ENCODE measurements around the gene UNC5A.
"Not testable (repeated sequence)": the region's sequence is repeated elsewhere in the genome, so short reads cannot be mapped to it uniquely, and the experiment has no call there.

The UNC5A gene

DNA sequence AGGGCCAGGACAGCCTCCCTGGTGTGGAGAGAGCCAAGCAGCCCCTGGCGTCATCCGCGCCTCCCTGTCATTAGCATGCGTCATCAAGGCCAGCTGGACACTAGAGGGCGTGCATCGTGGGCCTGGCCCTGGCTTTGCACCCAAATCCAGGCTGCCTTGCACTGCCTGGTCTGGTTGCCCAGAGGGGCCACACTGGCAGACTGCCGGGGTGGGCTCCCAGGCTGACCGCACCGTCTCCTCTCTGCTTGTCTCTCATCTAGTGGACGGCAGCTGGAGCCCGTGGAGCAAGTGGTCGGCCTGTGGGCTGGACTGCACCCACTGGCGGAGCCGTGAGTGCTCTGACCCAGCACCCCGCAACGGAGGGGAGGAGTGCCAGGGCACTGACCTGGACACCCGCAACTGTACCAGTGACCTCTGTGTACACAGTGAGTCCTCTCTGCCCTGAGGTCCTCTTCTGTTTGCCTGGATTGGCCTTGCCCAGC is 59.8 kb downstream of the UNC5A start:
- WGBS: 63% methylated on average over 17 of the region's 17 CpGs
- no peak overlapping the region for H4K8ac ChIP-seq (ENCODE audit: low read length)
- H3K4me1 ChIP-seq (ENCODE audit: control insufficient read depth, insufficient read depth, low read depth, low read length): peaks cover 11% of the 10 kb centered on the region
- no peak overlapping the region for H2BK120ac ChIP-seq (ENCODE audit: low read depth, low read length)
- no peak overlapping the region for H2AK5ac ChIP-seq (ENCODE audit: low read length, severe bottlenecking)
- no peak overlapping the region for H3K4me2 ChIP-seq (ENCODE audit: low read length, poor library complexity, severe bottlenecking)
- no peak overlapping the region for H3K23ac ChIP-seq (ENCODE audit: low read length in 2 of 2)
- no peak overlapping the region for H3K4ac ChIP-seq (ENCODE audit: low read depth in 1 of 2, low read length in 2 of 2)
- H2BK15ac ChIP-seq (ENCODE audit: low read depth, poor library complexity, severe bottlenecking): no peak overlapping the region
- no peak overlapping the region for H3K18ac ChIP-seq (ENCODE audit: low read depth in 1 of 2, low read length in 2 of 2)
- H3K79me1 ChIP-seq (replicated peaks; ENCODE audit: low read length, poor library complexity, severe bottlenecking): no peaks in the 10 kb centered on the region
- no peak overlapping the region for H2AFZ ChIP-seq (ENCODE audit: low read depth, low read length)
- no peak overlapping the region for H2BK12ac ChIP-seq (ENCODE audit: low read length in 2 of 2)
- DNase-seq: peak; percentile 48
- no peak overlapping the region for H3K9ac ChIP-seq (ENCODE audit: low read length)
- H3K4me3 ChIP-seq (ENCODE audit: insufficient read depth in 1 of 2, low read depth in 1 of 2, low read length in 2 of 2): no peak overlapping the region
- no peaks in the 10 kb centered on the region for H3K9me3 ChIP-seq (ENCODE audit: control insufficient read depth, low read length)
- H4K91ac ChIP-seq (ENCODE audit: low read length): no peak overlapping the region
- H2BK5ac ChIP-seq (ENCODE audit: low read depth, low read length, poor library complexity, severe bottlenecking): no peak overlapping the region
- H3K27me3 ChIP-seq (ENCODE audit: control insufficient read depth in 1 of 2, insufficient read depth in 1 of 2, low read length in 2 of 2): peaks cover 10 to 60% of the 10 kb centered on the region in 2 experiments
- H3K14ac ChIP-seq (ENCODE audit: low read length in 2 of 2): no peak overlapping the region
- H3K27ac ChIP-seq (ENCODE audit: low read length, poor library complexity, severe bottlenecking): no peak overlapping the region
- peaks cover 0 to 54% of the 10 kb centered on the region in 2 experiments for H3K36me3 ChIP-seq (ENCODE audit: control insufficient read depth in 1 of 2, insufficient read depth in 2 of 2, low read depth in 1 of 2, low read length in 2 of 2)

DNA sequence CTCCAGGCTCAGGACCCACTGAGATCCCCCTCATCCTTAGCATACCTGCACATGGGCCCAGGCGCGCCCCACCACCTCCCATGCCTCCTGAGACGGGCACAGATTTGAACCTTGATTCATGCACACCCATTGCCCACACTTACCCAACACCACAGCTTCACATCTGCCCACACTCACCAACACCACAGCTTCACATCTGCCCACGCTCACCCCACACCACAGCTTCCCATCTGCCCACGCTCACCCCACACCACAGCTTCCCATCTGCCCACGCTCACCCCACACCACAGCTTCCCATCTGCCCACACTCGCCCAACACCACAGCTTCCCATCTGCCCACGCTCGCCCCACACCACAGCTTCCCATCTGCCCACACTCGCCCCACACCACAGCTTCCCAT is 60.3 kb downstream of the UNC5A start:
- H2AK5ac ChIP-seq (ENCODE audit: low read length, severe bottlenecking); DNase-seq; H4K91ac ChIP-seq (ENCODE audit: low read length); H3K27ac ChIP-seq (ENCODE audit: low read length, poor library complexity, severe bottlenecking); H3K9ac ChIP-seq (ENCODE audit: low read length); H4K8ac ChIP-seq (ENCODE audit: low read length); H3K14ac ChIP-seq (ENCODE audit: low read length in 2 of 2); H3K79me1 ChIP-seq (replicated peaks; ENCODE audit: low read length, poor library complexity, severe bottlenecking); H2BK12ac ChIP-seq (ENCODE audit: low read length in 2 of 2); H3K4me2 ChIP-seq (ENCODE audit: low read length, poor library complexity, severe bottlenecking); H2BK5ac ChIP-seq (ENCODE audit: low read depth, low read length, poor library complexity, severe bottlenecking); H3K9me3 ChIP-seq (ENCODE audit: control insufficient read depth, low read length); H3K18ac ChIP-seq (ENCODE audit: low read depth in 1 of 2, low read length in 2 of 2); H2BK120ac ChIP-seq (ENCODE audit: low read depth, low read length); H3K4ac ChIP-seq (ENCODE audit: low read depth in 1 of 2, low read length in 2 of 2); H3K23ac ChIP-seq (ENCODE audit: low read length in 2 of 2); H2BK15ac ChIP-seq (ENCODE audit: low read depth, poor library complexity, severe bottlenecking); H2AFZ ChIP-seq (ENCODE audit: low read depth, low read length): not testable (repeated sequence)
- WGBS: 61% methylated on average over 3 of the region's 10 CpGs
- Histone ChIP-seq H3K36me3 (ENCODE audit: control insufficient read depth in 1 of 2, insufficient read depth in 2 of 2, low read depth in 1 of 2, low read length in 2 of 2) (peaks cover 0 to 52% of the 10 kb centered on the region in 2 experiments), H3K4me3 (ENCODE audit: insufficient read depth in 1 of 2, low read depth in 1 of 2, low read length in 2 of 2) (peak overlapping the region in 1 of 2 experiments; percentile 23), H3K4me1 (ENCODE audit: control insufficient read depth, insufficient read depth, low read depth, low read length) (peaks cover 16% of the 10 kb centered on the region), H3K27me3 (ENCODE audit: control insufficient read depth in 1 of 2, insufficient read depth in 1 of 2, low read length in 2 of 2) (peaks cover 13 to 60% of the 10 kb centered on the region in 2 experiments)

DNA sequence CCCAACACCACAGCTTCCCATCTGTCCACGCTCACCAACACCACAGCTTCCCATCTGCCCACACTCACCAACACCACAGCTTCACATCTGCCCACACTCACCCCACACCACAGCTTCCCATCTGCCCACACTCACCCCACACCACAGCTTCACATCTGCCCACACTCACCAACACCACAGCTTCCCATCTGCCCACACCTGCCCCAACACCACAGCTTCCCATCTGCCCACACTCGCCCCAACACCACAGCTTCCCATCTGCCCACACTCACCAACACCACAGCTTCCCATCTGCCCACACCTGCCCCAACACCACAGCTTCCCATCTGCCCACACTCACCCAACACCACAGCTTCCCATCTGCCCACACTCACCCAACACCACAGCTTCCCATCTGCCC is 62.2 kb downstream of the UNC5A start:
- not testable (repeated sequence) for H2BK120ac ChIP-seq (ENCODE audit: low read depth, low read length); H4K91ac ChIP-seq (ENCODE audit: low read length); H3K9me3 ChIP-seq (ENCODE audit: control insufficient read depth, low read length); H2AK5ac ChIP-seq (ENCODE audit: low read length, severe bottlenecking); H2AFZ ChIP-seq (ENCODE audit: low read depth, low read length); H3K4me3 ChIP-seq (ENCODE audit: insufficient read depth in 1 of 2, low read depth in 1 of 2, low read length in 2 of 2); H3K27ac ChIP-seq (ENCODE audit: low read length, poor library complexity, severe bottlenecking); H3K4ac ChIP-seq (ENCODE audit: low read depth in 1 of 2, low read length in 2 of 2); H2BK15ac ChIP-seq (ENCODE audit: low read depth, poor library complexity, severe bottlenecking); H3K4me2 ChIP-seq (ENCODE audit: low read length, poor library complexity, severe bottlenecking); H2BK5ac ChIP-seq (ENCODE audit: low read depth, low read length, poor library complexity, severe bottlenecking); H3K18ac ChIP-seq (ENCODE audit: low read depth in 1 of 2, low read length in 2 of 2); H3K23ac ChIP-seq (ENCODE audit: low read length in 2 of 2); DNase-seq; H3K14ac ChIP-seq (ENCODE audit: low read length in 2 of 2); H3K79me1 ChIP-seq (replicated peaks; ENCODE audit: low read length, poor library complexity, severe bottlenecking); H3K9ac ChIP-seq (ENCODE audit: low read length); H4K8ac ChIP-seq (ENCODE audit: low read length); H2BK12ac ChIP-seq (ENCODE audit: low read length in 2 of 2)
- Histone ChIP-seq H3K4me1 (ENCODE audit: control insufficient read depth, insufficient read depth, low read depth, low read length) (peaks cover 32% of the 10 kb centered on the region), H3K27me3 (ENCODE audit: control insufficient read depth in 1 of 2, insufficient read depth in 1 of 2, low read length in 2 of 2) (peaks cover 3 to 58% of the 10 kb centered on the region in 2 experiments), H3K36me3 (ENCODE audit: control insufficient read depth in 1 of 2, insufficient read depth in 2 of 2, low read depth in 1 of 2, low read length in 2 of 2) (peaks cover 0 to 49% of the 10 kb centered on the region in 2 experiments)
- 70% methylated on average over 2 of the region's 2 CpGs for WGBS

DNA sequence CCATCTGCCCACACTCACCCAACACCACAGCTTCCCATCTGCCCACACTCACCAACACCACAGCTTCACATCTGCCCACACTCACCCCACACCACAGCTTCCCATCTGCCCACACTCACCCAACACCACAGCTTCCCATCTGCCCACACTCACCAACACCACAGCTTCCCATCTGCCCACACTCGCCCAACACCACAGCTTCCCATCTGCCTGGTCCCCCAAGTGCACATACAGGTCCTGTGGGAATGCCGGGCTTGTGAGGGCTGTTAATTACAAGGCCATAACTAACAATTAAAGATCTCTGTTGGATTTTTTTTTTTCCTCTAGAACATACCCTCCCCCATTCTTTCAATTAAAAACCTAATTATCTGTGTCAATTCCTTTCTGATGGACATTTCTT is 62.7 kb downstream of the UNC5A start:
- H2BK5ac ChIP-seq (ENCODE audit: low read depth, low read length, poor library complexity, severe bottlenecking); H3K4me3 ChIP-seq (ENCODE audit: insufficient read depth in 1 of 2, low read depth in 1 of 2, low read length in 2 of 2); H2AFZ ChIP-seq (ENCODE audit: low read depth, low read length); H3K9me3 ChIP-seq (ENCODE audit: control insufficient read depth, low read length); H4K91ac ChIP-seq (ENCODE audit: low read length); H2BK15ac ChIP-seq (ENCODE audit: low read depth, poor library complexity, severe bottlenecking); H3K9ac ChIP-seq (ENCODE audit: low read length); H3K23ac ChIP-seq (ENCODE audit: low read length in 2 of 2); H3K18ac ChIP-seq (ENCODE audit: low read depth in 1 of 2, low read length in 2 of 2); H4K8ac ChIP-seq (ENCODE audit: low read length); H3K4ac ChIP-seq (ENCODE audit: low read depth in 1 of 2, low read length in 2 of 2); H3K4me2 ChIP-seq (ENCODE audit: low read length, poor library complexity, severe bottlenecking); H3K79me1 ChIP-seq (replicated peaks; ENCODE audit: low read length, poor library complexity, severe bottlenecking); H2BK120ac ChIP-seq (ENCODE audit: low read depth, low read length); H3K14ac ChIP-seq (ENCODE audit: low read length in 2 of 2); H2BK12ac ChIP-seq (ENCODE audit: low read length in 2 of 2); H3K27ac ChIP-seq (ENCODE audit: low read length, poor library complexity, severe bottlenecking); H2AK5ac ChIP-seq (ENCODE audit: low read length, severe bottlenecking); DNase-seq: not testable (repeated sequence)
- Histone ChIP-seq H3K27me3 (ENCODE audit: control insufficient read depth in 1 of 2, insufficient read depth in 1 of 2, low read length in 2 of 2) (peaks cover 3 to 61% of the 10 kb centered on the region in 2 experiments), H3K4me1 (ENCODE audit: control insufficient read depth, insufficient read depth, low read depth, low read length) (peaks cover 36% of the 10 kb centered on the region), H3K36me3 (ENCODE audit: control insufficient read depth in 1 of 2, insufficient read depth in 2 of 2, low read depth in 1 of 2, low read length in 2 of 2) (peaks cover 0 to 49% of the 10 kb centered on the region in 2 experiments)
- WGBS: 75% methylated on average over 2 of the region's 2 CpGs

Measured in mesenchymal stem cell (in vitro differentiated cells and primary cell).